GM19438 (cell line): ENCODE data around the gene SDK1.
"Not testable (repeated sequence)": the region's sequence is repeated elsewhere in the genome, so short reads cannot be mapped to it uniquely, and the experiment has no call there.

Source experiments
- ATAC-seq: cut with Tn5 transposase; IDR thresholded peaks from one replicate; pipeline ENCODE4 v1.9.1; 2021; ENCODE audit warnings: low read depth; ENCODE audit not compliant: unreplicated experiment

The SDK1 gene

DNA sequence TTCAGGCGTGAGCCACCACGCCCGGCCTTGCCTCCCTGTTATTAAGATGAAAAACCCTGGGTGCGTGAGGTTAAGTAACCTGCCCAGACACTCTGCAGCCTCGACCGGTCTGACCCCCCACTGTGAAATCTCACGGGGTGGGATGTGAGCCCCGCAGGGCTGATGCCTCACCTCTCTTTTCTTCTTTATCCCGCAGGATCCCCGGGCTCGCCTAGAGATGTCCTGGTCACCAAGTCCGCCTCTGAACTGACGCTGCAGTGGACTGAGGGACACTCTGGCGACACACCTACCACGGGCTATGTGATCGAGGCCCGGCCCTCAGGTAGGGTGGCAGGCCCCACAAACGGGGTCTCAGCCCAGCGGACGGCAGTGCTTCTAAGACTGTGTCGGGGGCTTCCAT, 920.0 kb downstream of the SDK1 start:
- no peak for ATAC-seq

GRCh38 chr7:4222676-4223075, 921.6 kb downstream of the SDK1 start:
- ATAC-seq: no peak

DNA sequence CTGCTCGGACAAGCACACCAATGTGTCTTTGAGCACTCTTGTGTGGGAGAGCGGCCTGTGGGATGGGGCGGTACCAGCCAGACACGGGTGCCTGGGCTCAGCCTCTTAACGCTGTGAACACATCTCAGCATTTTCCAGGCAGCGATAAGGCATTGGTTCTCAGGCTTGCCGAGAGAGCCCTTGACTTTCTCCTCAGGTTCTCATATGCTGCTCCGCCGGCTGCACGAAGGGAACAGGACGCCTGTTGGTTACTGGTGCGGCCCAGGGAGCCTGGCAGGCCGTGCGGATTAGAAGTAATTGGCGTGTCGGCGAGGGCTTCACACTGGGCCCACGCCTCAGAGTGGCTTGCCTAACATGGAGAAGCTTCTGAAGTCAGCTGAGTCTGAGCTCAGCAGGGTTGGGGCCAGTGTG, 924.3 kb downstream of the SDK1 start:
- no peak for ATAC-seq

GRCh38 chr7:4225881-4226523, 925.0 kb downstream of the SDK1 start:
- ATAC-seq: no peak

DNA sequence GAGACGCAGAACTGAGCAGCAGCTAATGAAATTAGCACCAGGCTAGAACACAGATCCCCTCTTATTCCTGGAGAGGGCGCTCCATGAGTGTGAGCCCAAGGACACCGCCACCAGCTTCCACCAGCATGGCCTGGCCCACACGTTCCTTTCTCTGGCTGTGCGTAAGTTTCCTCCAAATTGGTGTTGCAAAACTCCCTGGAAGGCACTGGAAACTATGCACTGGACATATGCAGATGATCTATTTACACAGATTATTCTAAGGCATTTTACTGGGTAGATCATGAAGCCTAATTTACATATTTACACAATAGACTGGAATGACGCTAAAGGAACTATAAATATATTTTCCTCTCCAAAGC, 925.5 kb downstream of the SDK1 start:
- ATAC-seq: no peak

DNA sequence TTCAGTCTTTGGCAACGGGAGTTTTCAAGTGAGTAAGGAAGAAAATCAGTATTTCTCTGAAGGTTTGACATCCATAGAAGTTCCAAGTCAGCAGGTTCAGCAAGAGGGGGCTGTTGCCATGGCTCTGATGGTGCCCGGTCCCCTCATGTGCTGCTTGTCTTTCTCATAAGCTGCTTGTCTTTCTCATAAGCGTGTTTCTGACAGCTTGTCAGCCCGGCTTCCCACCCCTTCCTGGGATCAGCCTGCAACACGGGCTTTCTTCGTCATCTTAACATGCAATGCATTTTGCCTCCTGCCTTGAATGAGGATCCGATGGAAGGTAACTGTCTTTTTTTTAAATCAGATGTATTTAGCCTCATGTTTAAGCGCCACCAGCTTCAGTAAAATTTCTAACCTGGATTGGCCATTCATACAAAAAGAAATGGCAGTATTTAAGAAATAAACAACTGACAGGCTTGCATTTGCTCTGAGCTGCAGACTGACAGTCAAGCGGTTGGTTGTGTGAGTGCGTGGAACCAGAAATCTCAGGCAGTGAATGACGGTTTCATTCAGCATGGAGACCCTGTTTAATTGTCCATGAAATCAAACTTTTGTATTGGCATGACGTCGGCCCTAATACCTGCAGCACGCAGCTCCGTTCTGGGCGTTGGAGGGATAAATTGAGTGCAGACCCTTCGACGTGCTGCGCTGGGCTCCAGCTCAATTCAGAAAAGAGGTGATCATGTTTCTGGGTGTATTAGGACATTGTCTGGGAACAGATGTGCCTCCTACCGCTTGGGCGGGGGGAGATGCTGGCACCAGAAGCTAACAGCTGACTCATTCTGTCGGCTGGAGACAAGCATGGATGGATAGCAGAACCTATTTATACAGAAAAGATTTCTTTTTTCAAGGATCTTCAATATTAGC, 926.3 kb downstream of the SDK1 start:
- no peak for ATAC-seq

- no peak for ATAC-seq
Observed at GRCh38 chr7:4230352-4230751, 929.3 kb downstream of the SDK1 start.

GRCh38 chr7:4233146-4233545, 932.1 kb downstream of the SDK1 start:
- no peak for ATAC-seq

- no peak for ATAC-seq
Observed at GRCh38 chr7:4233621-4234497, 932.8 kb downstream of the SDK1 start.

DNA sequence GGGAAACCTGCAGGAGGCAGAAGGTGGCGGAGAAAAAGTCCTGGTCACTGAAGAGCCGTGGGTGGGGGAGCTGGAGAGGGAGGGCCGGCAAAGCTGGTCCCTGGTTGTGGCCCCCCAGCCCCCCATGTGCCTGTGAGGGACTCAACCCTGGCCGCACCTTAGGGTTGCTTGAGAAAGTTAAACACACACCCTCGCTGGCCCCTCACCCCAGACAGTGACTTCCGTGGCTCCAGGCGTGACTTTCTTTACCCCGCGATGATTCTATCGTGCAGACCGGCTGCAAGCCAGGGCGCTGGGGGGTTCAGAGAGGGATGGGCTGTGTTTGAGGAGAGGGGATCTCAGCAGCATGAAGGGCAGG, 933.4 kb downstream of the SDK1 start:
- ATAC-seq: no peak

- no peak for ATAC-seq
Observed at GRCh38 chr7:4234886-4235285, 933.8 kb downstream of the SDK1 start.

GRCh38 chr7:4235596-4235995, 934.5 kb downstream of the SDK1 start:
- ATAC-seq: no peak

DNA sequence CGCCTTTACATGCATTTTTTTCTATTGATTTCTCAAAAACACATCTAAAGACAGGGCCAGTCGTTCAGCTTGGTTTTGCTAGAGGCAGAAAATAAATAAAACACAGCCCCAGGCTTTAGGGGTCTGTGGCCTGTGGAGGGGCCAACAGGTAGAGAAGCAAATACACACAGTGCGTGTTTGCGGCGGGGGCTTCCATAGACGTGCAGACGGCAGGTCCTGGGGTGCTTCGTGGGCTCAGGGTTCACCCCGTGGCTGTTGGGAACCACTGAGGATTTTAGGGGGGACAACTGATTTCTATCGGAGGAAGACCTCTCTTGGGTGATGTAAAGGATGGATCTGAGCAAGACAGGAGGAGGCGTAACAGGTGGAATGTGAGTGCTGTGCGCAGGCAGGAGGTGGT, 935.3 kb downstream of the SDK1 start:
- ATAC-seq: no peak

DNA sequence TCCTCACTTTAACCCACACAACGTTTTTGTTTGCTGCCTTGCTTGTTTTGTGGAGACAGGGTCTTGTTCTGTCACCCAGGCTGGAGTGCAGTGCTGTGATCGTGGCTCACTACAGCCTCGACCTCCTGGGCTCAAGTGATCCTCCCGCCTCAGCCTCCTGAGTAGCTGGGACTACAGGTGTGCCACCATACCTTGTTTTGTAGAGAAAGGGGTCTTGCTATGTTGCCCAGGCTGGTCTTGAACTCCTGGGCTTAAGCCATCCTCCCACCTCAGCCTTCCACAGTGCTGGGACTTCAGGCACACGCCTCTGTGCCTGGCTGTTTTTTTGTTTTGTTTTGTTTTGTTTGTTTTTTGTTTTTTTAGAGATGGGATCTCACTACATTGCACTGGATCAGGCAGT, 935.8 kb downstream of the SDK1 start:
- ATAC-seq: not testable (repeated sequence)

DNA sequence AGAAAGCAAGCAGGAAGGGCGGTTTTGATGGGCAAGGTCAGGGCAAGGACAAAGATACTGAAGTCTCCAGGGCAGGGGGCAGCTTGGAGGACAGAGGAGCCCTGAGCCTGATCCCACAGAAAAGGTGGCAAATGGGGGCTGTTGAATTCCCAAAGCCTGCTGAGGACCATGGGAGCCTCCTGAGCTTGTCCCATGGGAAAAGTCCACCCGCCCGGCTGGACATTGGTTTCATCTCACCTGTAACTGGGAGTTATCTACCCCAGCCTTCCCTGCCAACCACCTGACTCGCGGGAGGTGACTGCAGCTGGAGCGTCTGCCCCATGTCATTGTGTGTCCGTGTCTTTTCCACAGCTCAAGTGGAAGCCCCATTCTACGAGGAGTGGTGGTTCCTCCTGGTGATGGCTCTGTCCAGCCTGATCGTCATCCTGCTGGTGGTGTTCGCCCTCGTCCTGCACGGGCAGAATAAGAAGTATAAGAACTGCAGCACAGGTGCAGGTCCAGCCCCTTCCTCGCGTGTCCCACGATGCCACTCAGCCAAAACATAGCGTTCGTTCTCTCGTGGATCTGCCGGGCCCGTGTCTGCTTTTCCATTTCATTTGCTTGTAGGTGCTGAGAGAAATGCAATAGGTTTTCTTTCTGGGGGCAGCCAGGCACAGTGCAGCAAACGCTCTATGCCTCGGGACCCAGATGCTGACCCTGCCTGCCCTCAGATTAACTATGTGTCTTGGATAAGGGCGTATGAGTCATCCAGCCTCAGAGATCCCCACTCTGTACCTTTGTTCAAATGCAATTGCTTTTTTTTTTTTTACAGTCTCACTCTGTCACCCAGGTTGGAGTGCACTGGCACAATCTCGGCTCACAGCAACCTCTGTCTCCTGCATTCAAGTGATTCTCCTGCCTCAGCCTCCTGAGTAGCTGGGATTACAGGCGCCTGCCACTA, 936.5 kb downstream of the SDK1 start:
- ATAC-seq: no peak

DNA sequence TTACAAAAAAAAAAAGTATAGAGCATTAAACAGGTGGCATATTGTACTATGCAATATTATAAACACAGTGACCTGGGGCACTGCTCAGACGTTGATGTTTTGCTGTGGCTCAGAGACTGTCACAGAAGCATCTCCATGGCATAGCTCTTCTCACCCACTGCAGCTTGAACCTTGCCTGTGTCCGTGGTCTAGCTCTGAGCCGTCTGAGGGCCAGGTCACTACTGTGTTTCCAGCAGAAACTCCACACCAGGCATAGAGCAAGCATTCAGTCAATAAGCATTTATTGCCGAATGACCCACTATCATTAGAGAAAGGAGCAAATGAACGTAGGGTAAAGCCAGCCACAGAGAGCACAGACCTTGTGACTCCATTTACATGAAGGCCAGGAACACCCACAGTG, 937.8 kb downstream of the SDK1 start:
- ATAC-seq: no peak

- no peak for ATAC-seq
Observed at GRCh38 chr7:4240042-4240441, 939.0 kb downstream of the SDK1 start.

DNA sequence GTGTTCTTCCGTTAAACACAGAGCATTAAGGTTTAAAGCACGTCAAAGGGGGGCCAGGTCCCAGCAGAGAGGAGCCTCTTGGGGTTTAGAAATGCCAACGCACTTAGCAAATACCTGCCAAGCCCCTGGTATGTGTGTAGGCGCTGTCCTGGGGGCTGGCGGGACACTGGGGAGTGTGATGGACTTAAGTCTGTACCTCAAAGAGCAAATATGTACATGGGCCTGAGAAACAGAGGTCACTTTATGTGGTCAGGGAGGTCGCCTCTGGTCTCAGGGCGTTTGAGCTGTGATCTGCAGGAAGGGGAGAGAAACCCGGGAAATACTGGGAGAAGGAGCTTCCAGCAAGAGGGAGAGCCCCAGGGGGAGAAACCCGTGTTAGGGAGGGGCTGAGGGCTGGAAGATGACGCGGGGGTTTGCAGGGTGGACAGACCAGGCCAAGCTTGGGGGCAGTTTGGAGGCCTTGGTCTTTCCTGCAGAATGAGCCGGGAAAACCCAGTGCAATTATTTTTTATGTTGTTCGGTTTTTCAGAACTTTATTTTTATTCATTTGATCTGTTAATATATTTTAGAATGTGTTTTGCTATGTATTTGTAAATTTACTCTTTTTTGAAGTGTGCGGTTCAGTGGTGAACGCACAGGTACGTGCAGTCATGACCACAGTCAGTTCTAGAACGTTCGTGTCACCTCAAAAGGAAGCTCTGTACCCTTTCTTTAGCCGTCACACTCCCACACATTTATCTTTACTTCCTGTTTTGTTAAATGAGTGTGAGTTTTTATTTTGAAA, 939.7 kb downstream of the SDK1 start:
- ATAC-seq: no peak

DNA sequence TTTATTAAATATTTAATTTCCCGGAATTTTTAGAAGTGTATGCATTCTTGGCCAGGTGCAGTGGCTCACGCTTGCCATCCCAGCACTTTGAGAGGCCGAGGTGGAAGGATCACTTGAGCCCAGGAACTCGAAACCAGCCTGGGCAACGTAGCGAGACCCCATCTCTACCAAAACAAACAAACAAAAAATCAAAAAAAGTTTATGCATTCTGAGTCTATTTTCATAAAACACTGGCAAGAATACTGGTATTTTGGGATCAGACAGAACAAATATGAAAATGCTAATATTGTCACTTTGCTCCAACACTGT, 940.2 kb downstream of the SDK1 start:
- ATAC-seq: no peak

DNA sequence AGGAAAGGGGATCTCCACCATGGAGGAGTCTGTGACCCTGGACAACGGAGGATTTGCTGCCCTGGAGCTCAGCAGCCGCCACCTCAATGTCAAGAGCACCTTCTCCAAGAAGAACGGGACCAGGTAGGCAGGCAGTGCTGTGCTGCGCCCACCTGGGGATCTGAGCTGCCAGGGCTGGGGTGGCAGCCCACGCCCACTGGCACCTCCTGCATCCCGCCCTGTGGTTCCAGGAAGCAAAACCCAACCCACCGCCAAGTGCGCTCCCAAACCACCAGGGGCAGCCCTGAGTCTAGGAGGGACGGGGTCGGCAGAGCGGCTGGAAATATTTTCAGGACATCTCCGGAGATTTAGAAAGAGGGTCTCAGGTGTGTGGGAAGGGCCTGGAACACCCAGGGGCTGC, 940.7 kb downstream of the SDK1 start:
- no peak for ATAC-seq
